ENCODE measurements around the gene ANKRD34B.
"Not testable (repeated sequence)": the region's sequence is repeated elsewhere in the genome, so short reads cannot be mapped to it uniquely, and the experiment has no call there.

ANKRD34B gene

GRCh38 chr5:80569961-80570786 lies at the start of gene ANKRD34B:
Gene ANKRD34B (minus strand): TSS chr5:80570280. CDS start chr5:80560019, 10,261 bp downstream.
- no peak for DNase-seq

DNA sequence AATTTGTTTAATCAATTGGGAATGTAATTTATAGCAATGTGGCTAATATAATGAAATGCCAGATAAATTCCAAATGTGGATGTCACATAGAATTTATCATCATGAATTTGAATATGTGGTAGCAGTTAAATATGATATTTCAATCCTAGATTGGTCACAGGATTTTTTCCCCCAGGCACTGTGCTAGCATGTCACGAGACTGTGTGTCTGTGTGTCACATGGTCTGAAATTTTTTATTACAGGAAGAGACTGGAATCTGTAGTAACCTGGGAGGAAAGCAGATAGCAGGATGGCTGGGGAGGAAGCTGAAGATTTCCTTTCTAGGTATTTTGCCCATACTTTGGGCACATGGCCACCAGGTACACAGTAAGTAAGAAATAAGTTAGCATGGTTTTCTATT lies 49.0 kb upstream of the ANKRD34B start:
- DNase-seq = no peak

DNA sequence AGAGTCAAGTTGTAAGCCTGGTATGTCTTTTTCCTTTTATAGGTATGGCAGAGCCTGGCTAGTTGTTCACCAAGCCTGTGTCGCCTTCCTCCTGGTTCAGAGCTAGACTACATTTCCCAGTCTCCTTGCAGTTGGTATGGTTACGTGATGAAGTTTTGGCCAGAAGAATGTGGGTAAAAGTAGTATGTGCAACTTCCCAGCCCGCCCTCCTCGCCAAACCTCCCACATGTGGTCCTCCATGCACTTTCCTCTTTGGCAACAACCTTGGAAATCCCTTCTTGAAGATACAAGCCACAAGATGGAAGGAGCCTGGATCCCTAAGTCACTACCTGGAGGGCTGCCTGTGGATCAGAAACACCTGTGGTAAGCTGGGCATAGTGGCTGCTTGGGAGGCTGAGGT lies 48.4 kb upstream of the ANKRD34B start:
- no peak for DNase-seq

GRCh38 chr5:80615266-80615914 lies 45.3 kb upstream of the ANKRD34B start:
- DNase-seq = no peak

DNA sequence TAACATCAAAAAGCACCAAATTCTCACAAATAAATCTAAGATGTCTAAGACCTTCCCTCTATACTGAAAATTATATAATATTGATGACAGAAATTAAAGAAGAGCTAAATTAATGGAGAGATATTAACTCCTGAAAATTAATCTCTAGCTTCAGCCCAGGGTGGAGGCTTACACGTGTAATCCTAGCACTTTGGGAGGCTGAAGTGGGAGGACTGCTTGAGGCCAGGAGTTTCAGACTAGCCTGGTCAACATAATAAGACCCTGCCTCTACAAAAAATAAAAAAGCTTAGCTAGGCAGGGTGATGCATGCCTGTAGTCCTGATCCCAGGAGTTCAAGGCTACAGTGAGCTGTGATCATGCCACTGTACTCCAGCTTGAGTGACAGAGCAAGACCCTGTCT lies 39.6 kb upstream of the ANKRD34B start:
- no peak for DNase-seq

DNA sequence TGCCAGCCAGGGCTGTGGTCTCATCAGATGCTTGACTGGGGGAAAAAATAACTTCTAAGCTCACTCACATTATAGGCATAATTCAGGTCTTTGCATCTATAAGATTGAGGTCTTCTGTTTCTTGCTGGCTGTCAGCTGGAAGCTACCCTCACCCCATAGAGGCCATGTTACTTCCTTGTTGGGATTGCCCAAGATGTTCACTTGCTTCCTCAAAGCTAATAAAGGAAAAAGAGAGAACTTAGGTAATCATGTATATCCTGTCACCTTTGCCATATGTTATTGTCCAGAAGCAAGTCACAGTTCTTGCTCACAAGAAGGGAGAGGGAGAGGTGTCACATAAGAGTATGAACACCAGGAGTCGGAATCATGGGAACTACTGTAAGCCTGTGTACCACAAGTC lies 38.7 kb upstream of the ANKRD34B start:
- no peak for DNase-seq

GRCh38 chr5:80607832-80608231 lies 37.8 kb upstream of the ANKRD34B start:
- DNase-seq = no peak

GRCh38 chr5:80607343-80607742 lies 37.3 kb upstream of the ANKRD34B start:
- DNase-seq = no peak

- no peak for DNase-seq
These were observed 31.0 kb upstream of the ANKRD34B start for GRCh38 chr5:80600943-80601693.

DNA sequence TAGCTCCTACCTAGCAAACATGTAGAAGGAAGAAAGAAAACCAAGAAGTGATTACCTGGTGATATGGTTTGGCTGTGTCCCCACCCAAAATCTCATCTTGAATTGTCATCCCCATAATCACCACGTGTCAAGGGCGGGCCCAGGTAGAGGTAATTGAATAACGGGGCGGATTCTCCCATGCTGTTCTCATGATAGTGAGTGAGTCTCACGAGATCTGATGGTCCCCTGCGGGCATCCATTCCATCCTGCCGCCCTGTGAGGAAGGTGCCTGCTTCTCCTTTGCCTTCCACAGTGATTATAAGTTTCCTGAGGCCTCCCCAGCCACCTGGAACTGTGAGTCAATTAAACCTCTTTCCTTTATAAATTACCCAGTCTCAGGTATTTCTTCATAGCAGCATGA lies 27.4 kb upstream of the ANKRD34B start:
- DNase-seq = no peak

DNA sequence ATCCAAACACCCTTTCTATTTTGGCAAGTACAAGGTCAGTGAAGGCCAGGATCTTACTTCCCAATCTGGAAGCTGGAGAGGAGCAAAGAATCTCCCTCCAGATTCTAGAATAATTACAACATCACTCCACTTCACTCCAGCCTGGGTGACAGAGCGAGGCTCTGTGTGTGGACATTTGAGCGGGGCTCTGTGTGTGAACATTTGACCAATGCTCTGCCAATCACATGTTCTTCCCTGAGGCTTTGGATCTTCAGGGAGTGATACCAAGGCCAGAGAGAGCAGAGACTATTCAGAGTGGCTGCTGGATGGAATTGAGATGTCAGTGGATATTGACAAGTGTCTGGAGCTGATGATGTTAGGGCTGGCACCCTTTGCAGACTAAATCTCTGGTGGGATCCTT lies 24.7 kb upstream of the ANKRD34B start:
- DNase-seq = no peak

GRCh38 chr5:80592761-80593160 lies 22.7 kb upstream of the ANKRD34B start:
- DNase-seq = no peak

DNA sequence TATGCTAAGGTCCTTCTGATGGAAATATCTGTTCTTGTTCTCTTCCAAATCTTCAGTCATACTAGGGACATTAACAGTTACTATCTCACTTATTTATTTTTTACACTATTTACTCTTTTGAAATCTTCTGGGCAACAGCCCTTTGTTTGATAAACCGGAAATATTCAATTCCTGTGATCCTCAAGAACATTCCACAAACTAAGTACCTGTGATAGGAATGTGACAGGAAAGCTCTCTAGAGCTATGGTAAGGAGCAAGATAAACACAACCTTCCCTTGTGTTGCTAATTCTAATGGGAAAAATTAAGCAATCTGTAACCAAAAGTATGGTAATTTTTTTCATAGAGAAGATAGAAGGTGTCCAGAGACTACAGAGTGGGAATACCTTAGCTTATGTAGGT lies 22.0 kb upstream of the ANKRD34B start:
- no peak for DNase-seq

- DNase-seq = no peak
These were observed 21.3 kb upstream of the ANKRD34B start for GRCh38 chr5:80591352-80591751.

GRCh38 chr5:80590766-80591165 lies 20.7 kb upstream of the ANKRD34B start:
- no peak for DNase-seq

GRCh38 chr5:80588858-80589540 lies 18.9 kb upstream of the ANKRD34B start:
- no peak for DNase-seq

DNA sequence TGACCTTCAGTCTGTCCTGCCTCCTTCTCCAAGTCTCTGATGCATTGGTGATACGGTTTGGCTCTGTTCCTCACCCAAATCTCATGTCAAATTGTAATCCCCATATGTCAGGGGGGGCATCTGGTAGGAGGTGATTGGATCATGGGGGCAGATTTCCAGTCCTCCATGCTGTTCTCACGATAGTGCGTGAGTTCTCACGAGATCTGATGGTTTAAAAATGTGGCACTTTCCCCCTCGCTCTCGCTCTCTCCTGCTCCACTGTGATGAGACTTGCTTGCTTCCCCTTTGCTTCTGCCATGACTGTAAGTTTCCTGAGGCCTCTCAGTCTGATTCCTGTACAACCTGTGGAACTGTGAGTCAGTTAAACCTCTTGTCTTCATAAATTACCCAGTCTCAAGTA lies 14.7 kb upstream of the ANKRD34B start:
- DNase-seq = no peak

DNA sequence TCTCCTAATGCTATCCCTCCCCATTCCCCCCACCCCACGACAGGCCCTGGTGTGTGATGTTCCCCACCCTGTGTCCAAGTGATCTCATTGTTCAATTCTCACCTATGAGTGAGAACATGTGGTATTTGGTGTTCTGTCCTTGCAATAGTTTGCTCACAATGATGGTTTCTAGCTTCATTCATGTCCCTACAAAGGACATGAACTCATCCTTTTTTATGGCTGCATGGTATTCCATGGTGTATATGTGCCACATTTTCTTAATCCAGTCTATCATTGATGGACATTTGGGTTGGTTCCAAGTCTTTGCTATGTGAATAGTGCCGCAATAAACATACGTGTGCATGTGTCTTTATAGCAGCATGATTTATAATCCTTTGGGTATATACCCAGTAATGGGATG lies 10.2 kb upstream of the ANKRD34B start:
- not testable (repeated sequence) for DNase-seq

DNA sequence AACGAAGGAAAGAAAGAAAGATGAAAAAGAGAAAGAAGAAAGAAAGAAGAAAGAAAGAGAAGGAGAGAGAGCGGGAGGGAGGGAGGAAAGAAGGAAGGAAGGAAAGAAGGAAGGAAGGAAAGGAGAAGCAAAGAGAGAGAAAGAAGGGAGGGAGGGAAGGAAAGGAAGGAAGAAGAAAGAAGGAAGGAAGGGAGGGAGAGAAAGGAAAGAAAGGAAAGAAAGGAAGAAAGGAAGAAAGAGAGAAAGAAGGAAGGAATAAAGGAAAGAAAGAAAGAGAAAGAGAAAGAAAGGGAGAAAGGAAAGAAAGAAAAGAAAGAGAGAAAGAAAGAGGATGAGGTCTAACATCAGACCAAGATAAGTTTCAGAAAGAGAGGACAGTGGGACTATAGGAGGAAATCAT lies 9.0 kb upstream of the ANKRD34B start:
- DNase-seq = no peak

GRCh38 chr5:80577707-80578106 lies 7.6 kb upstream of the ANKRD34B start:
- no peak for DNase-seq

- DNase-seq = no peak
These were observed 6.3 kb upstream of the ANKRD34B start for GRCh38 chr5:80576383-80576782.

DNA sequence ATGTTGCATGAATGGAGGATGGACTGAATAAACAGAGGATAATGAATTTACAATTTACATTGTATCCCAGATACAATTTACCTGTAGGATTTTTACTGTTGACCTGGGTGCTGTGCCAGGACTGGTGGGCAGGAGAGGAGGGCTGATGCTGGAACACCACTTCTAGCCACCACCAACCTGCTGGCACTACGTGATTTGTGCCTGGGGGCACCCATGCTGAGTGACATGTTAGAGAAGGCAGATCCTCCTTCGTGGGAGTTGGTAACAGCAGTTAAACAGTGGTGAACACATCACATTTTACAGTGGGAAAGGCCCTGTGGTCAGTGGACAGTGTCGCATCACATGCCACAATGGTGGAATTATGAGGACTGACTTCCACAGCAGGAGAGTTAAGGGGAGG lies 3.0 kb upstream of the ANKRD34B start:
- DNase-seq = no peak
